NCI-H524 treated with DMSO at 0.1 percent for 48 hours (cell line): ENCODE data around the gene SPOUT1.

Experiments
- DNase-seq: peaks from one replicate; lab custom pipeline; 2025; lab: John Stamatoyannopoulos, UW

Gene SPOUT1

GRCh38 chr9:128771745-128772519 is 57.7 kb downstream of the SPOUT1 start, which contains the start of gene ZER1:
ZER1 (minus strand) TSS chr9:128771927; CDS start chr9:128755565, 16,362 bp downstream.
- peak; percentile 10 for DNase-seq

GRCh38 chr9:128771094-128771721 is 58.4 kb downstream of the SPOUT1 start:
- DNase-seq, result no peak

- DNase-seq, result no peak
Measured at GRCh38 chr9:128770286-128771030, 59.1 kb downstream of the SPOUT1 start.
